MCF 10A (cell line): ENCODE results near the gene JRKL. TPM values are rescaled to one million over a fixed set of nuclear protein-coding genes. Genes with fewer than 3 reads are reported as not detected.

ENCODE experiments used
- BruUV-seq: library from RNA; stranded (reverse); fragments of 400-500 nt; replicated peaks from 2 replicates; lab custom pipeline; 2021; lab: Mats Ljungman, UMichigan
- CTCF ChIA-PET: fragments of 300-600 bp; sonication (Branson Sonifier 250); formaldehyde crosslinking; extraction: SDS; loops from one replicate; lab custom pipeline; 2021; ENCODE audit warnings: antibody characterized with exemption, inconsistent platforms; lab: Yijun Ruan, JAX
- POLR2A ChIA-PET: fragments of 300-600, 350-650 bp; sonication (Branson Sonifier 250); formaldehyde crosslinking; extraction: SDS; loops from one replicate; lab custom pipeline; 2020; ENCODE audit warnings: antibody characterized with exemption, inconsistent platforms; lab: Yijun Ruan, JAX
- DNase-seq: peaks from one replicate; pipeline ENCODE4 v3.0.0-alpha.2; 2018; ENCODE audit not compliant: unreplicated experiment
- H3K27ac Mint-ChIP-seq: one replicate; pipeline ENCODE4 v1.8.0; 2022; ENCODE audit warnings: mild to moderate bottlenecking, low read depth, mixed read lengths; ENCODE audit not compliant: unreplicated experiment
- H3K27me3 Mint-ChIP-seq: one replicate; pipeline ENCODE4 v1.8.0; 2022; ENCODE audit warnings: mixed read lengths; ENCODE audit not compliant: insufficient read depth, unreplicated experiment
- H3K36me3 Mint-ChIP-seq: one replicate; pipeline ENCODE4 v1.8.0; 2022; ENCODE audit warnings: mild to moderate bottlenecking, moderate library complexity, mixed read lengths; ENCODE audit not compliant: insufficient read depth, unreplicated experiment
- H3K4me1 Mint-ChIP-seq: one replicate; pipeline ENCODE4 v1.8.0; 2022; ENCODE audit warnings: mixed read lengths; ENCODE audit not compliant: insufficient read depth, unreplicated experiment
- H3K4me3 Mint-ChIP-seq: one replicate; pipeline ENCODE4 v1.8.0; 2022; ENCODE audit warnings: mild to moderate bottlenecking, moderate library complexity, mixed read lengths; ENCODE audit not compliant: unreplicated experiment
- H3K9me3 Mint-ChIP-seq: one replicate; pipeline ENCODE4 v1.8.0; 2022; ENCODE audit warnings: mixed read lengths; ENCODE audit not compliant: unreplicated experiment
- CTCF ChIP-seq: fragments of 200-600 bp; IDR thresholded peaks from one replicate; pipeline ENCODE4 v1.8.0; 2022; ENCODE audit warnings: antibody characterized with exemption, mild to moderate bottlenecking; ENCODE audit not compliant: unreplicated experiment
- intact Hi-C: fragments of 100-400 bp; cut with micrococcal nuclease; formaldehyde crosslinking; loops from 2 replicates; pipeline ENCODE4 v1.14.1; 2022
- total RNA-seq: library from RNA; stranded (reverse); gene quantifications from 2 replicates; pipeline ENCODE4 v1.2.3, GENCODE V29; 2022

JRKL gene
- total RNA-seq, 1 experiment from 2014 or later, result 11.5 TPM

- Mint-ChIP-seq H3K27ac (peak overlapping the region; percentile 94), H3K4me3 (peak overlapping the region; percentile 95), H3K4me1 (peaks cover 44% of the 10 kb centered on the region), H3K36me3 (peaks cover 6% of the 10 kb centered on the region), H3K27me3 (no peaks in the 10 kb centered on the region), H3K9me3 (no peaks in the 10 kb centered on the region)
- peak; percentile 3 for TF ChIP-seq CTCF
- DNase-seq, result no peak
- ChIA-PET CTCF (interaction anchor here (0.6 to 11.2 kb wide), 111 partner anchors 8 to 678 kb away, joined by 3 to 202 read pairs (median 5); partner anchors contain the start of genes CCDC82, JRKL and MTMR2), POLR2A (interaction anchor here (0.6 to 8.4 kb wide), 49 partner anchors 14 to 1788 kb away, joined by 3 to 217 read pairs (median 4); partner anchors contain the start of genes CCDC82, CEP57, FAM76B and JRKL)
- TSS peak; percentile 64 for BruUV-seq
- intact Hi-C loops, result loop anchor here (2.0 to 5.0 kb wide), 3 partner anchors 80 to 420 kb away; partner anchors contain the start of gene MTMR2
These were observed 47.5 kb upstream of the JRKL start for GRCh38 chr11:96342014-96342960.

- H3K27me3 Mint-ChIP-seq, result no peaks in the 10 kb centered on the region
- DNase-seq, result peak; percentile 93
- H3K27ac Mint-ChIP-seq, result peak within 1 kb of the TSS; percentile 94
- POLR2A ChIA-PET, result interaction anchor here (0.6 to 8.4 kb wide), 42 partner anchors 15 to 1788 kb away, joined by 3 to 217 read pairs (median 4); partner anchors contain the start of genes CCDC82, CEP57 and JRKL
- no TSS peak for BruUV-seq
- peak; percentile 97 for TF ChIP-seq CTCF
- H3K9me3 Mint-ChIP-seq, result no peaks in the 10 kb centered on the region
- H3K4me1 Mint-ChIP-seq, result peaks cover 35% of the 10 kb centered on the region
- CTCF ChIA-PET, result interaction anchor here (0.6 to 11.2 kb wide), 107 partner anchors 11 to 1827 kb away, joined by 3 to 202 read pairs (median 5); partner anchors contain the start of genes CCDC82, JRKL and MTMR2
- intact Hi-C loops, result loop anchor here (1.0 to 5.0 kb wide), 11 partner anchors 50 to 507 kb away; partner anchors contain the start of gene MTMR2
- peak within 1 kb of the TSS; percentile 95 for H3K4me3 Mint-ChIP-seq
- peaks cover 6% of the 10 kb centered on the region for H3K36me3 Mint-ChIP-seq
These were observed 46.7 kb upstream of the JRKL start, which contains the start of gene MAML2 for GRCh38 chr11:96342961-96343711. Gene MAML2, minus strand, starts transcription at chr11:96343195. Its CDS starts 1,300 bp downstream, at chr11:96341895.

GRCh38 chr11:96356848-96357247 lies 33.0 kb upstream of the JRKL start:
- TF ChIP-seq CTCF, result no peak
- Mint-ChIP-seq H3K4me1 (no peaks in the 10 kb centered on the region), H3K27ac (no peak overlapping the region), H3K27me3 (no peaks in the 10 kb centered on the region), H3K9me3 (no peaks in the 10 kb centered on the region), H3K4me3 (no peak overlapping the region), H3K36me3 (peaks cover 13% of the 10 kb centered on the region)
- DNase-seq, result no peak
- CTCF ChIA-PET, result interaction anchor here (2.5 to 3.9 kb wide), 2 partner anchors 13 to 521 kb away, joined by 8 to 18 read pairs; partner anchors contain the start of gene MAML2
- intact Hi-C loops, result no loop called here
- BruUV-seq, result no TSS peak
- POLR2A ChIA-PET, result no interaction called here
